IMR-90 (cell line): Measurements from ENCODE around the gene C10orf71. TPM values are rescaled to one million over a fixed set of nuclear protein-coding genes. Genes with fewer than 3 reads are reported as not detected.

Source experiments
- ATAC-seq: fragments of 200-7000 bp; cut with Tn5 transposase; 2 replicates; pipeline ENCODE4 v1.9.1; 2020; ENCODE audit warnings: low read depth, mild to moderate bottlenecking, moderate library complexity
- BruUV-seq: library from RNA; stranded (reverse); fragments of 400-500 nt; replicated peaks from 2 replicates; lab custom pipeline; 2021; lab: Mats Ljungman, UMichigan
- CTCF ChIA-PET: fragments of 300-600 bp; formaldehyde crosslinking; extraction: SDS; loops from one replicate; lab custom pipeline; 2021; ENCODE audit warnings: antibody characterized with exemption; lab: Yijun Ruan, JAX
- POLR2A ChIA-PET: fragments of 300-600 bp; sonication (Branson Sonifier 250); formaldehyde crosslinking; loops from one replicate; lab custom pipeline; 2022; ENCODE audit warnings: antibody characterized with exemption; ENCODE audit not compliant: unreplicated experiment; lab: Charles Lee
- DNase-seq: peaks from one replicate; pipeline ENCODE4 v3.0.0; 2013
- H2AFZ ChIP-seq: replicated peaks from 2 replicates; pipeline ENCODE3; 2013; ENCODE audit warnings: low read length, mild to moderate bottlenecking; ENCODE audit not compliant: poor library complexity
- H2AK5ac ChIP-seq: 2 replicates; pipeline ENCODE4 v1.6.1; 2013; ENCODE audit warnings: low read depth, low read length, inconsistent platforms
- H2AK9ac ChIP-seq: replicated peaks from 2 replicates; pipeline ENCODE3; 2013; ENCODE audit warnings: mild to moderate bottlenecking, low read depth, low read length, moderate library complexity; ENCODE audit not compliant: poor library complexity
- H2BK120ac ChIP-seq: 2 replicates; pipeline ENCODE4 v1.6.1; 2013; ENCODE audit warnings: low read depth, low read length, inconsistent platforms
- H2BK15ac ChIP-seq: 3 replicates; pipeline ENCODE4 v1.6.1; 2013; ENCODE audit warnings: low read depth, low read length, inconsistent platforms
- H2BK20ac ChIP-seq: 2 replicates; pipeline ENCODE4 v1.6.1; 2013; ENCODE audit warnings: low read depth, mild to moderate bottlenecking, inconsistent platforms, low read length, moderate library complexity
- H2BK5ac ChIP-seq: 2 replicates; pipeline ENCODE4 v1.6.1; 2013; ENCODE audit warnings: mild to moderate bottlenecking, low read depth, low read length, inconsistent platforms; ENCODE audit not compliant: poor library complexity, severe bottlenecking
- H3K14ac ChIP-seq: replicated peaks from 2 replicates; pipeline ENCODE4 v1.6.1; 2013; ENCODE audit warnings: low read depth, low read length, inconsistent platforms
- H3K18ac ChIP-seq: 2 replicates; pipeline ENCODE4 v1.6.1; 2013; ENCODE audit warnings: low read depth, low read length, control low read depth
- H3K23ac ChIP-seq: 2 replicates; pipeline ENCODE4 v1.6.1; 2013; ENCODE audit warnings: low read depth, low read length, inconsistent platforms
- H3K27ac ChIP-seq: 2 replicates; pipeline ENCODE4 v1.5.1; 2013; ENCODE audit warnings: mild to moderate bottlenecking, control low read depth, low read length; ENCODE audit not compliant: insufficient read depth
- H3K27me3 ChIP-seq: 2 replicates; pipeline ENCODE4 v1.6.1; 2013; ENCODE audit warnings: low read length; ENCODE audit not compliant: control insufficient read depth, insufficient read depth
- H3K36me3 ChIP-seq: 2 replicates; pipeline ENCODE4 v1.6.1; 2013; ENCODE audit warnings: low read length, mixed read lengths; ENCODE audit not compliant: control insufficient read depth, insufficient read depth
- H3K4ac ChIP-seq: 2 replicates; pipeline ENCODE4 v1.6.1; 2013; ENCODE audit warnings: low read depth, low read length, inconsistent platforms
- H3K4me1 ChIP-seq: 2 replicates; pipeline ENCODE4 v1.6.1; 2013; ENCODE audit warnings: low read length, mixed read lengths; ENCODE audit not compliant: control insufficient read depth, insufficient read depth
- H3K4me2 ChIP-seq: 2 replicates; pipeline ENCODE4 v1.6.1; 2013; ENCODE audit warnings: low read depth, mild to moderate bottlenecking, control low read depth, low read length, moderate library complexity
- H3K4me3 ChIP-seq: 2 replicates; pipeline ENCODE4 v1.5.1; 2013; ENCODE audit warnings: low read depth, mild to moderate bottlenecking, control low read depth, low read length, moderate library complexity; ENCODE audit not compliant: insufficient read depth
- H3K56ac ChIP-seq: 2 replicates; pipeline ENCODE4 v1.6.1; 2013; ENCODE audit warnings: low read length, inconsistent platforms; ENCODE audit not compliant: insufficient read depth; ENCODE audit errors: extremely low read depth
- H3K79me1 ChIP-seq, 2 experiments: 2 replicates each; pipeline ENCODE4 v1.6.1; 2013; ENCODE audit warnings: low read length in 2 of 2, inconsistent platforms in 1 of 2, low read depth in 1 of 2
- H3K9ac ChIP-seq: 2 replicates; pipeline ENCODE4 v1.6.1; 2013; ENCODE audit warnings: low read depth, low read length, control low read depth
- H3K9me1 ChIP-seq: 2 replicates; pipeline ENCODE4 v1.6.1; 2013; ENCODE audit warnings: low read length, inconsistent platforms; ENCODE audit not compliant: insufficient read depth
- H3K9me3 ChIP-seq: 2 replicates; pipeline ENCODE4 v1.6.1; 2013; ENCODE audit warnings: low read length; ENCODE audit not compliant: control insufficient read depth, insufficient read depth
- H4K20me1 ChIP-seq: 2 replicates; pipeline ENCODE4 v1.6.1; 2013; ENCODE audit warnings: low read length, inconsistent platforms; ENCODE audit not compliant: insufficient read depth
- H4K5ac ChIP-seq: 2 replicates; pipeline ENCODE4 v1.6.1; 2013; ENCODE audit warnings: mild to moderate bottlenecking, low read depth, low read length, control low read depth
- H4K8ac ChIP-seq, 2 experiments: 2 replicates each; pipeline ENCODE4 v1.6.1; 2013; ENCODE audit warnings: low read depth in 2 of 2, low read length in 2 of 2, control low read depth in 1 of 2, inconsistent platforms in 1 of 2
- H4K91ac ChIP-seq: 2 replicates; pipeline ENCODE4 v1.6.1; 2013; ENCODE audit warnings: low read depth, low read length, inconsistent platforms; ENCODE audit not compliant: insufficient read depth
- BHLHE40 ChIP-seq: fragments of 150-350 bp; IDR thresholded peaks from 2 replicates; pipeline ENCODE4 v1.6.1; 2016; ENCODE audit warnings: mild to moderate bottlenecking, low read depth, low read length
- CHD1 ChIP-seq: IDR thresholded peaks from 2 replicates; pipeline ENCODE4 v1.6.1; 2012; ENCODE audit warnings: low read depth, low read length, improper control_type of control experiment
- ELK1 ChIP-seq: fragments of 150-350 bp; IDR thresholded peaks from 2 replicates; pipeline ENCODE4 v1.6.1; 2016; ENCODE audit warnings: low read depth, mild to moderate bottlenecking, low read length, moderate library complexity, borderline replicate concordance
- MAFK ChIP-seq: IDR thresholded peaks from 2 replicates; pipeline ENCODE4 v1.6.1; 2012; ENCODE audit warnings: low read depth, low read length, improper control_type of control experiment
- MAZ ChIP-seq: IDR thresholded peaks from 2 replicates; pipeline ENCODE4 v1.6.1; 2012; ENCODE audit warnings: low read depth, mild to moderate bottlenecking, low read length, improper control_type of control experiment, moderate library complexity, borderline replicate concordance
- MXI1 ChIP-seq: IDR thresholded peaks from 2 replicates; pipeline ENCODE4 v1.6.1; 2012; ENCODE audit warnings: low read depth, mild to moderate bottlenecking, low read length, moderate library complexity, borderline replicate concordance
- RAD21 ChIP-seq: IDR thresholded peaks from 2 replicates; pipeline ENCODE4 v1.6.1; 2012; ENCODE audit warnings: low read length, improper control_type of control experiment
- RCOR1 ChIP-seq: IDR thresholded peaks from 2 replicates; pipeline ENCODE4 v1.6.1; 2012; ENCODE audit warnings: mild to moderate bottlenecking, low read length, improper control_type of control experiment; ENCODE audit not compliant: insufficient replicate concordance
- RFX5 ChIP-seq: IDR thresholded peaks from 2 replicates; pipeline ENCODE4 v1.8.0; 2012; ENCODE audit warnings: low read depth, mild to moderate bottlenecking, low read length, moderate library complexity
- SMC3 ChIP-seq: fragments of 150-350 bp; IDR thresholded peaks from 2 replicates; pipeline ENCODE4 v1.6.1; 2016; ENCODE audit warnings: low read depth, mild to moderate bottlenecking, antibody characterized with exemption, low read length, moderate library complexity
- WGBS, 2 experiments: methylation state at CpG; one replicate each; pipeline versions ENCODE4 v1.1.5 to v1.1.7; 2013; ENCODE audit warnings: missing lambda C conversion rate in 2 of 2; ENCODE audit not compliant: insufficient read length in 1 of 2; ENCODE audit errors: extremely low coverage in 2 of 2; 5-methylcytosine and 5-hydroxymethylcytosine counted together
- dilution Hi-C: fragments of 300-500 bp; cut with HindIII; formaldehyde crosslinking; loops from one replicate; pipeline ENCODE4 v1.14.3; 2018; ENCODE audit warnings: low sequenced_read_pairs; ENCODE audit not compliant: unreplicated experiment
- in situ Hi-C: fragments of 300-500 bp; cut with MboI; formaldehyde crosslinking; loops from 3 replicates; pipeline ENCODE4 v1.14.3; 2019; ENCODE audit warnings: low sequenced_read_pairs, inconsistent platforms, mixed read lengths
- intact Hi-C: fragments of 100-400 bp; cut with micrococcal nuclease; formaldehyde crosslinking; loops from 2 replicates; pipeline ENCODE4 v1.10.0; 2022
- polyA plus RNA-seq, 3 experiments: library from polyadenylated mRNA; depleted of rRNA; stranded (reverse); fragments of >200 nt; gene quantifications; 2 replicates each; pipeline ENCODE4 v1.2.3, GENCODE V29; 2012; ENCODE audit warnings: low replicate concordance in 1 of 3
- total RNA-seq: library from RNA; depleted of rRNA; stranded (reverse); fragments of >200 nt; gene quantifications from 2 replicates; pipeline ENCODE4 v1.2.3, GENCODE V29; 2012

Gene C10orf71
- total and polyA plus RNA-seq, 2 of the 4 experiments (the other 2 are of a cell fraction), result not detected

DNA sequence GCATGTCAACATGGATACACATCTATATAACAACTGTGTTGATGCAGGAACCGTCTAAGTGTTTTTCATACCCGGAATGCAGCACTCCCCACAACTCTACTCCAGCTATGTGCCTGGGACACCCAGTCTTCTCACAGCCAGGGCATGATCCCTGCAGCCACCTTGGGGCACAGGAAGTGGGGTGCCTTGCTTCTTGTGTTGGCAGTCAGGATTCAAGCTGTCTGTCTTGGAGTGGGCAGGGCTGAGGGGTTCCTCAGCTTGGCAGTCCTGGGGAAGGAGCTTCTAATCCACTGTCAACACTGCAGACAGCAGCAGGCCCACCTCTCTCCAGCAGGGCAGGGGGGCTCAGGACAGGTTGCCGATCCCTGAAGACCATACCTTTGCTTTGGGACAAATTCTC is 55.6 kb downstream of the C10orf71 start:
- H3K79me1 ChIP-seq, result no peaks in the 10 kb centered on the region
- H3K23ac ChIP-seq, result no peak overlapping the region
- no peak overlapping the region for H4K5ac ChIP-seq
- ChIA-PET CTCF (no interaction called here), POLR2A (no interaction called here)
- H4K91ac ChIP-seq, result no peak overlapping the region
- H3K14ac ChIP-seq, result no peak overlapping the region
- H3K56ac ChIP-seq, result no peak overlapping the region
- no peak overlapping the region for H3K18ac ChIP-seq
- H2BK120ac ChIP-seq, result no peak overlapping the region
- no peak overlapping the region for H2BK20ac ChIP-seq
- no peak for DNase-seq
- H2AK9ac ChIP-seq, result no peak overlapping the region
- in situ Hi-C loops, result no loop called here
- H3K4me2 ChIP-seq, result no peak overlapping the region
- H3K9ac ChIP-seq, result no peak overlapping the region
- H2AFZ ChIP-seq, result no peak overlapping the region
- peaks cover 2% of the 10 kb centered on the region; the same call in 1 of the 2 replicates for H3K27me3 ChIP-seq
- H2AK5ac ChIP-seq, result no peak overlapping the region
- H2BK15ac ChIP-seq, result no peak overlapping the region
- no peaks in the 10 kb centered on the region for H3K4me1 ChIP-seq
- no peak for ATAC-seq
- no CpG with 5 or more reads among the region's 3 CpGs for WGBS, 2 experiments
- peaks cover 5% of the 10 kb centered on the region for H3K9me3 ChIP-seq
- H3K4me3 ChIP-seq, result no peak overlapping the region
- no peaks in the 10 kb centered on the region for H3K9me1 ChIP-seq
- H2BK5ac ChIP-seq, result no peak overlapping the region
- dilution Hi-C loops, result no loop called here
- H4K20me1 ChIP-seq, result no peaks in the 10 kb centered on the region
- intact Hi-C loops, result no loop called here
- TF ChIP-seq RAD21 (no peak), RFX5 (no peak), RCOR1 (no peak), MAFK (no peak), CHD1 (no peak), MAZ (no peak), SMC3 (no peak), MXI1 (no peak), ELK1 (no peak), BHLHE40 (no peak)
- no TSS peak for BruUV-seq
- no peak overlapping the region for H3K27ac ChIP-seq
- no peaks in the 10 kb centered on the region for H3K36me3 ChIP-seq
- H3K4ac ChIP-seq, result no peak overlapping the region
- no peak overlapping the region for H4K8ac ChIP-seq
